Lower leg skin (tissue), 3 donors: ENCODE measurements around the gene RASGRP2.

ENCODE experiments used
- CTCF ChIP-seq, 3 donors: fragments of 450-650 bp; IDR thresholded peaks; one replicate each; pipeline ENCODE4 v1.5.1; 2016; ENCODE audit warnings: antibody characterized with exemption in 3 of 3, mild to moderate bottlenecking in 3 of 3, moderate library complexity in 2 of 3
- POLR2A ChIP-seq, 2 donors: fragments of 450-650 bp; IDR thresholded peaks; one replicate each; pipeline ENCODE4 v1.6.1; 2016 to 2017; ENCODE audit warnings: antibody characterized with exemption in 2 of 2, mild to moderate bottlenecking in 1 of 2, moderate library complexity in 1 of 2

- no peak for TF ChIP-seq CTCF (IDR thresholded peaks at IDR 0.05)
- TF ChIP-seq POLR2A (IDR thresholded peaks at IDR 0.05) = no peak
These were observed 1.8 kb upstream of the RASGRP2 start for GRCh38 chr11:64745521-64746328.
